Measurements from ENCODE around the gene RMI1.

The RMI1 gene

DNA sequence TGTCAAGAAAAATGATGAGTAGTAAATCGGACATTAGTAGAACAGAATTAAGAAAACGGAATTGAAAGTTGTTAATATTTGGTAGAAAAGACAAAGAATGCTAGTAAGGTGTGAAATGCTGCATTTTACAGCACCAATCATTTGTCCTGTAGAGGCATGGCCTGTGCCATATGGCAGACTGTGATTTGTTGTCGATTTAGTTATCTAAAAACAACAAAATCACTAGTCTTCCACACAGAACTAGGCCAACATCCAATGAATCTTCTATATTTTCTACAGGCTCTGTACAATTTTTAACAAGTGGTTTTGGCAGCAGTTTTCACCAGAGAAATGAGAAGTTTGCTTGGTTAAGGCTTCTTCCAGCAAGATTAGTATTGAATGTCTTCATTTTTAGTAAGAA is 11.0 kb upstream of the RMI1 start:
- DNase-seq (ENCODE audit: low read depth), result no peak

DNA sequence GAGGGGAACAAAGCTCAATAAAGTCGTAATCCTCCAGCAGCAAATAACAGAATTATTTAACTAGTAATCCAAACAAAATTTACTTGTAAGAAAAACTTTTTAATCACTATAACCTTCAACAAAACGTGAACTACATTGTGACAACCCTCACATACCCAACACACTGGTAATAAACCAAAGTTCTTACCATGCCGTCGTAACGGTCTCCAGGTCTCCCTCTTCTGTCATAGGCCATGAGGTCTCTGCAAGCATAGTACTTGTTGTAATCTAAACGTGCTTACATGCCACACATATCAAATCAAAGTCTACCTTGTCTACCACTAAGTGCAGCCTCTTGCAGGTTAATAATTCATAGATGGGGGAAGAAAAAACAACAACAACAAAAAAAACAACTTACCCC is 9.1 kb upstream of the RMI1 start:
- no peak for DNase-seq (ENCODE audit: low read depth)

DNA sequence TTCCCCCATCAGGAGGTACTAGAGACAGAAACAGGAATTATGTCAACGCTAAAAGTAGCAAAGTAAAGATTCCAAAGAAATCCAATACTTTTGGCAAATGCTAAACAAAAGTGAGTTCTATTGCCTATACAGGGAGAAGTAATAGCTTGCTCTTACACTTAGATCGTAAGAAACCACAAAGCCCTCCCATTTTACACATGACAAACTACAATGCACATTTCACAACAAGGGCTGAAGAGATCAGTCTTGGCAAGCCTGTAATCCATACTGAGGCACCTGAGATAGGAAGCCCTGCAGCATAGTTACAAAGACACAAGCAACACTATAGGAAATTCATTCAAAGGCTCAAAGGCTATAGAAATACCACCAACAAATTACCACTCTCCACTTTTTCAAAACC is 8.3 kb upstream of the RMI1 start:
- no peak for DNase-seq (ENCODE audit: low read depth)

DNA sequence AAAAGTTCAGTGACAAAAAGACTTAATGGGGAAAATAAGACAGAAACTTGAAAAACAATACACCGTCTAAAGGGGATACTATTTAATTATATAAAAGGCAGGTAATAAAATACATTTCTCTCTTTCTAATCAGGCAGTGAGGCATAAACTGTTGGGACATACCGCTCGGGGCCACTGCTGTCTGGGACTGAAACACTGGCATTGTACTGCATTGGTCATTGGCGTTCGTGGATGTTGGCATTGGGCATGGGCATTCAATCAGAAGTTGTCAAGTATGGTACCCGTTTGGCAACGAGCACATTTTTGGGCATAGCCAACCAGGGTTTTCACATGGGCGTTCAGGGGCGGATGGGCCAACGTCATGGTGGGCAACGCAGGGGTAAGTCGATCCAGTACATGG is 5.3 kb upstream of the RMI1 start:
- no peak for DNase-seq (ENCODE audit: low read depth)

DNA sequence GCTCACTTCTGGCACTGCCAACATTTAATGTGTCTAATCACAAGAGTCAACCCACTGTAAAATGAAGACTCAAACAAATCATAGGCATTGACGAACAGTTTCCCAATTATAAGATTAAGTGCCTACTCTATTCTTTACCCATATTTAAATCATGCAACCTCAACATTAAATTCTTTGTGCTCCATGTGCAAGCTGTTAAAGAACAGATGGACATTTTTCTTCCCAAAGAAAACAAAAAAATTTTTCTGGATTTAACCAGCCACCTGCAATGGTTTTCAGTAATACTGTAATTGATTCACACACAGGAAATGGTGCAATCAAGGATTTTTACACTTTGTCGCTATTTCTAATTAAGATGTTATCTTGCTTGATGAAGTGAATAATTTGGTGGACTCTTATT is 4.2 kb upstream of the RMI1 start:
- DNase-seq (ENCODE audit: low read depth), result no peak

DNA sequence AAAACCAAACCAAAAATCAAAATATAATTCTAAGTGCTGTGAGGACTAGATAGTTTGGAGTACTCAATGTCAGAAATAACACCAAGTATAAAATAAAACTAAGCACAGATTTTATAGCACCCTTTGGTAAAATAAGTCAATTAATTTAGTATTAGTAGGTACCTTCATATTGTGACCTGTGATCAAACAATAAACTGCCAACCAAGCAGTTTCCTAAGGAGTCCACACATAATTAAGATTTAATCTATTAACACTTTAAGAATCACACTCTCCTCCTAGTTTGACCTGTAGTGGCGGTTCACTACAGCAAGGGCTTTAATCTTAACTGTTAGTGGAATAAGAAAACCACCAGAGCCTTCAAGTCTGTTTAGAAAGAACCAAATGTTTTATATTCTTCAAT is 3.4 kb upstream of the RMI1 start:
- no peak for DNase-seq (ENCODE audit: low read depth)

DNA sequence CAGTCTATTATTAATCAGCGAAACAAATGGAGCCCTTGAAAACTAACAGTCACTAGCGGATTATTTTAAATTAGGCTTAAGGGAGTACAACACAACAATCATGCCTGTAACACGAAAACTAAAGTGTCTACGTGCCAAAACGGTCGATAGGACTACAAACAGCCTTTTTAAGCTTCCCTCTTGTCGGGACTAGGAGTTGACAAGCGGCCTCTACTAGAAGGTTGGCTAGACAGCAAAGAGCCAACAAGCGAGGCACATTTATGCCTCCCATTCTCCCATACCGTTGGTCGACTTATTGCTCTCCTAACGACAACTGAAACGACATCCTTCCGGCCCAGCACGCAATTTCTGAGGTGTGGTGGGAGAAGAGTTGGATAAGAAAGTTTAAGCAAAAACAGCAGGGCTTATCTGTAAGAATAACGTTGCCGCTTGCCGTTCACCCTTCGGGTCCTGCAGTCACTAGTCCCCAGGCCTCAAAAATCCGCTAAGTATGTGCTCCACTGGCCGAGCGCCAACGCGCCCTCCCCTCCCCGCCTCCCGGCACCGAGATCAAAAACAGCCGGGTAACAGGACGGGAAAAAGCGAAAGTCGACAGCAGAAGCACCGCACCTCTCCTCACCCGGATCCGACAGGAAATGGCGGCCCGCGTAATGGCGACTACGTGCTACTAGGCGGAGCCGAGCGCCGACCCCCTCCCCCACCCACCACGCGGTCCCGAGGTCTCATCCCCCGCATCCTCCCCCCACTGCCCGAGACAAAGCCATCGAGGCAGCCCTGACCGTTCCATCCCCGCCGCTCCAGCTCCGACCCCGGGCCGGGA is 1.4 kb upstream of the RMI1 start:
- peak; percentile 85 for DNase-seq (ENCODE audit: low read depth)

DNA sequence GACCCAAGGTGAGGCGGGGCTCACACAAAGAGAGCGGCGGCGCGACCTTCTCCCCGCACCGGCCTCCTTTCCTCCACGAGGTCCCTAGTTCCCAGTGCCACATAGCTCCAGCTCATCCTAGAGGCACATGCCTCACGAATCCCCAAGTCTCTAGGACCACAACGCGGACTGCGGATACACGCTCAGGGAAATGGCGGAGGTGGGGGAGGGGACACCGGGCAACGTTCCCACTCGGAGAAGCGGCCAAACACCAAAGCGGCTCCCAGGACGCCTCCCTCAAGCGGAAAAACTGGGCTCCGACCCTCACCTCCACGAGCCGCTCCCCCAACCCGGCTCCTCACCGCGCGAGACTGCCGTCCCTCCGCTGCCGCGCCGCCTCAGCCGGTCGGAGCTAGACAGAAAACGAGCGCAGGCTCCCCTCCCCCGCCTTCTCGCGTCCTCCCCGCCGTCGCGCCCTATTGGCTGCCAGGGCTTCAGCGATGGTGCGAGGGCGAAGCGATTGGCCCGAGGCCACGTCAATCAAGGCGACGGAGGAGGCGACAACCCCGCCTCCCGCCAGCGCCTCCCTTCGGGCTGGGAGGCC is 702 bp upstream of the RMI1 start, which contains the start of gene HNRNPK:
Gene HNRNPK, minus strand, starts transcription at position 404 of the 583 bp plus-strand sequence. CDS start 1,963 bp downstream, outside the sequence.
- peak; percentile 100 for DNase-seq (ENCODE audit: low read depth)

DNA sequence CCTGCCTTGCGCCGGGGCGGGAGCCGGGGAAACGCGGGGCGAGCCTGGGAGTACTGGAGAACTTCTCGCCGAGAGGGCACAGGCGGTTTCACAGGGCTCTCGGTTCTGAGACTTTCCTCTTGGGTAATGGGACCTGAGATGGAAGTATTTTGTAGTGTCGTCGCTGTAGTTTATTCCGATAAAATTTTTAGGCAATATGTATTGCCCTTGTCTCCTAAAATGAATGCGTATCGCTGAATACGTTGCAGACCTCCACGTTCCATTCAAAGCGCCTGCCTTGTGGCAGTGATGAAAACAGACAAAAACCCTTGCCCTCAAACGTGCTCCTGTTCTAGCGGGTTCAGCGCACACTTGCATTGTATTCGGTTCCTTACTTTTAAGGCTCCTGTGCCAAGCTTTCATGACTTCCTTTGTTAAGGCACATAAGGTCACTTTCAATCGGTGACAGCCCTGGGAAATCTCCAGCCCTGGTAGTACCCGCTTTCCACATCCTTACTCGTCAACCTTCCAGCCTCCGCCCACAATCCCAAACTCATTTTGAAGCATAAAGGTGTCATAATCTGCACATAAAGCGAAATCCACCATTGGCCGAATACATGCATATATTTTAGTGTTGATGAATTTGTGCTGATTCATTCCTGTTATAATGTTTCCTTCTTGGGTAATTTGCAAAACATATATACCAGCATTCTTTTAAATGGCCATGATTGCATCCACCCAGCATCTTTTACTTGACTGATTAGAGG is 694 bp downstream of the RMI1 start:
- no peak for DNase-seq (ENCODE audit: low read depth)

DNA sequence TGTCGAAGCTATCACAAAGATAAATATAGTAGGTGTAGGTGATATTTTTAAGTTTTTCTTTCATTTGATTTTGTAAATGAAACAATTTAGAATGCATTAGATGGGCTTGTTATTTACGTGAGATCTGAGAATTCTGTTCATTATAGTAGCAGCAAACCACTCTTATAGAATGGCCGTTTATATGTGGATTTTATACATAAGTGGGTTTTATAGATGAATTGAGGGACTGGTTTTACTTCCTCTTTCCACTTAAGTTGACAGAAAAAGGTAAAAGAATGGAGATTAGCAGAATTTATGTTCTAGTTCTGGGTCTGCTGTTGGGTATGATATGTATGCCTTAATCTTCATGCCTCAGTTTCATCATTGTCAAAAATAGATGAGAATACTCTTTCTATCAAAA is 5.6 kb downstream of the RMI1 start:
- no peak for DNase-seq (ENCODE audit: low read depth)

DNA sequence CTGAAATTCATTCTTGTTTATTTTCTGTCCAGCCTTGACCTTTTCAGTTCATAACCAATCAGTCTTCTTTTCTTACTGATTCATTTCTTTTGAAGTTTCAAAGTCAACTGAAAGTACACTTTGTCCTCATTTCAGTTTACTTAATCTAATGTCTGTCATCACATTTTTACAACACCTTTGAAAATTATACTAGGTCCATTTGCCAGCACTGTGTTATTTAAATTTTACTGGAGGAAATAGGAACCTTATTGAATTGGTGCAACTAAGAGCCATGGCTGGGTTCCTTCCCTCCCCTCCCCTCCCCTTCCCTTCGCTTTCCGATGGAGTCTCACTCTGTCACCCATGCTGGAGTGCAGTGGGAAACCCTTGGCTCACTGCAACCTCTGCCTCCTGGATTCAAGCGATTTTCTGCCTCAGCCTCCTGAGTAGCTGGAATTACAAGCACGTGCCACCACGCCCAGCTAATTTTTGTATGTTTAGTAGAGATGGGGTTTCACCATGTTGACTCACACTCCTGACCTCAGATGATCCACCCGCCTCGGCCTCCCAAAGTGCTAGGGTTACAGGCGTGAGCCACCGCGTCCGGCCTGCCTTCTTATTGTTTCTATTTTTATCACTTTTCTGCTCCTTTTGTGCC is 6.3 kb downstream of the RMI1 start:
- no peak for DNase-seq (ENCODE audit: low read depth)

DNA sequence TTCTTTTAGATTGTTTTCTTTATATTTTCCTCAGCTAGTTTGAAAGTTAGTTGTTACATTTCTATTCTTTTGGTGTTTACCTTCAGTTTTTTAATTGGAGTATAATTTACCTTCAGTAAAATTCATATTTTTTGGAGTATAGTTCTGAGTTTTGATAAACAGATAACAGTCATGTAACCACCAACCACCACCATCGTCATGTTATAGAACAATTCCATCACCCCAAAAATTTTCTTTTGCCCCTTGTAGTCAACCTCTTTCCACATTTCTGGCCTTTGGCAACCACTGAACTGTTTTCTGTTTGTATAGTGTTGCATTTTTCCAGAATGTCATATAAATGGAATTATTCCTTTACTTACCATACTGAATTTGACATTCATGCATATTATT is 6.8 kb downstream of the RMI1 start:
- DNase-seq (ENCODE audit: low read depth), result no peak

DNA sequence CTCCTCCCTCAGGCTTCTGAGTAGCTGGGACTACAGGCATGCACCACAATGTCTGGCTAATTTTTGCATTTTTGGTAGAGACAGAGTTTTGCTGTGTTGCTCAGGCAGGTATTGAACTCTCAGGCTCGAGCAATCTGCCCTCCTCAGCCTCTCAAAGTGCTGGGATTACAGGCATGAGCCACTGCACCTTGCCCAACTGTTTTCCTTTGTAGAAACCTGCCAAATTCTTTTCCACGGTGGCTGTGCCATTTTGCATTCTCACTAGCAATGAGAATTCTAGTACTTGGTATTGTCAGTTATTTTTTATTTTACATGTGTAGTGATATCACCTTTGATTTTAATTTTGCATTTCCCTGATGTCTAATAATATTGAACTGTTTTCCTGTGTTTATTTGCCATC is 7.8 kb downstream of the RMI1 start:
- DNase-seq (ENCODE audit: low read depth), result no peak

DNA sequence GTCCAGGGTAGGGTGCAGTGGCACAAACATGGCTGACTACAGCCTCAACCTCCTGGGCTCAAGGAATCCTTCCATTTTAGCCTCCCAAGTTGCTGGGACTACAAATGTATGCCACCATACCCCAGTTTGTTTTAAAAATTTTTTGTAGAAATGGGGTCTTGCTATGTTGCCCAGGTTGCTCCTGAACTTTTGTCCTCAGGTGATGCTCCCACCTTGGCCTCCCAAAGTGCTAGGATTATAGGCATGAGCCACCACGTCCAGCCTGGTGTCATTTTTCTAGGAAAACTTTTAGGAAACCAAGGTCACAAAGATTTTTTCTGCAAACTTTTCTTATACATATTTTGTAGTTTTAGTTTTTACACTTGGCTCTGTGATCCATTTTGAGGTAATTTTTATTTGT is 10.8 kb downstream of the RMI1 start:
- DNase-seq (ENCODE audit: low read depth), result no peak

DNA sequence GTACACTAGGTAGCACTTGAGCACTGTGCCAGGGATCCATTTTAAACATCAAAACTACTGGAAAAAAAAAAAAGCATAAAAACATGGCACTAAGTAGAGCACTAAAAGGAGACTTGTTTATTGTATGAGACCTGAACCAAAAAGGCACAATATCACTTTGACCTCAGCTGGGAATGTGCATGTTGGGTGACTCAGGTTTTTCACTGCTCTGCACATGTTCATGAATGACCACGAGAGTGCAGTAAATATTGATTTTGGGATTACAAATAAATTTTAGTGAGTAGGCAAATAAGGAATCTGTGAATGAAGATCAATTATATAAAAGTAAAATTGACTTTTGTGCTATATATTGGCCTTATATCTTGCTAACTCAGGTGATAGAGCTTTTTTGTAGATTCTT is 11.8 kb downstream of the RMI1 start:
- no peak for DNase-seq (ENCODE audit: low read depth)

DNA sequence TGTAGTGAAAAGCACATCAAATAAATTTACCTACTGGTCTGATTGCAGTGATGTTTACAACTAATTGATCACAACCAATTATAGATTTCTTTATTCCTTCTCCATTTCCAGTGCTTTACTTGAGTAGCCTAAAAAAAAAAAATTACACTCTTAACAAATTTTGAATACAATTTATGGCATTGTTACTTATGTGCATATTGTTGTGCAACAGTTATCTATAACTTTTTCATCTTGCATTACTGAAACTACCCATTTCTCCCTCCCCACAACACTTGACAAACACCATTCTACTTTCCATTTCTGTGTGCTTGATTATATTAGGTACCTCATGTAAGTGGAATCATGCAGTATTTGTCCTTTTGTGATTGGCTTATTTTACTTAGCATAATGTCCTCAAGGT is 12.3 kb downstream of the RMI1 start:
- no peak for DNase-seq (ENCODE audit: low read depth)

DNA sequence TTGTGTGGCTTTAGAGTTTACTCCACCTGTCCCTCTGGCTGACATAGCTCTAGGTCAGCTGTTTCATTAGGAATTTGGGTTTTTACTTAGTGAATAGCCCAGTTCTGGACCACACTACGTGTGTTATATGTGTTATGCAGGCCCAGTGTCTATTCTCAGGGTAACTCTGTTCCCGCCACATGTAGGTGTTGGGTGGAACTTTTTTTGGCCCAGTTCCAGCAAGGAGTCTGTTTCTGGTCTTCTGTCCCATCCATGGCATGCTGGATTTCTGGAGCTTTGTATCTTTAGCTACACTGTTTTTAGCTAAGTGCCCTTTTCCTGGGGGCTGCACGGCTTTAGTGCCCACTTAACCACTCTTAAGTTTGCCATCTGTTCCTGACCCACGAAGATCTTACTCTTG is 15.5 kb downstream of the RMI1 start:
- DNase-seq (ENCODE audit: low read depth), result no peak

DNA sequence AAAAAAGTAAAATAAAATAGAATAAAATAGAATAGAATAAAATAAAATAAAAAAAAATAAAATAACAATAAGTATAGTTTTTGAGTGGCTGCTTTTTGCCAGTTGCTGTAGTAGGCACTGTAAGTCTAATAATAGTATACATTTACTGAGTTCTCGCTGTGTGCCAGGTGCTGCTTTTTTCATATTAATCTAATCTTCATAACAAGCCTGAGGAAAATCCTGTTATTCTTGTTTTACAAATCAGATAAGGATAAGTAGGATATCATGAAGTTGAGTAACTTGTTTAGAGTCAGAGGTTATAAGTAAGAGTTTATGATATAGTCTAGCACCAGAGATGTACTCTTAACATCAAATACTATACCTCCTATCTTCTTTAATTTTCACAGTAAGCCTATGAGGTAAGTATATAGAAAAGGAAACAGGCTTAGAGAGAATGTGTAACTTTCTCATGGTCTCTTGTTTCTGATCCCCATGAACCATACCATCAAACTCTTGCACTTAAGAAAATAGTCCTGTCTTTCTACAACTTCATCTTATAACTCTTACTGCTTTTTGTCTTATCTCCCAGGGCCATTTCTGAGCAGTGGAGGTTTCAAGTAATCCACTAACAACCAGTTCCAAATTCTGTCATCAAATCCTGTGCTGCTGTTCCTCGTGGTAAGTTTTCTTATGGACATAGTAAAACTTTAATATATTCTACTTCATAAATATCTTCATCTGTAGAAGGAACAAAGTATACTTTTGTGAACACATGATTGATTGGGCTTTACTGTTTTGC is 18.7 kb downstream of the RMI1 start:
- no peak for DNase-seq (ENCODE audit: low read depth)

DNA sequence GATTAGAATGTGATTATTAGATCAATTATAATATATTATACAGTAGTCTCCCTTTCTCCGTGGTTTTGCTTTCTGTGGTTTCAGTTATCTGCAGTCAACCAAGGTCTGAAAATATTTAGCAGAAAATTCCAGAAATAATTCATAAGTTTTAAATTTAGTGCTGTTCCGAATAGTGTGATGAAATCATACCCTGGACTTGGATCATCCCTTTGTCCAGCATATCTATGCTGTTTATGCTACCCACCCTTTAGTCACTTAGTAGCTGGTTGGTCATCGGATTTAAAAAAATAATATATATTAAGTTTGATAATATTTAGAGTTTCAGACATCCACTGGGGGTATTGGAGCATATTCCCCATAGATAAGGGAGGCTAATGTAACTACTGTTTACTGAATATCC is 19.6 kb downstream of the RMI1 start:
- DNase-seq (ENCODE audit: low read depth), result no peak

DNA sequence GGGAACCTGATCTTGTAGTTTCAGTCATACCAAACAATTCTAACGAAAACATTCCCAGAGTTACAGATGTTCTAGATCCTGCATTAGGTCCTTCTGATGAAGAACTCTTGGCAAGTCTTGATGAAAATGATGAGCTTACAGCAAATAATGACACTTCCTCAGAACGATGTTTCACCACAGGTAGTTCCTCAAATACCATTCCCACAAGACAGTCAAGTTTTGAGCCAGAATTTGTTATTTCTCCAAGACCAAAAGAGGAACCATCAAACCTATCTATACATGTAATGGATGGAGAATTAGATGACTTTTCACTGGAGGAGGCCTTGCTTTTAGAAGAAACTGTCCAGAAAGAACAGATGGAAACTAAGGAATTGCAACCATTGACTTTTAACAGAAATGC is 21.0 kb downstream of the RMI1 start:
- no peak for DNase-seq (ENCODE audit: low read depth)

DNA sequence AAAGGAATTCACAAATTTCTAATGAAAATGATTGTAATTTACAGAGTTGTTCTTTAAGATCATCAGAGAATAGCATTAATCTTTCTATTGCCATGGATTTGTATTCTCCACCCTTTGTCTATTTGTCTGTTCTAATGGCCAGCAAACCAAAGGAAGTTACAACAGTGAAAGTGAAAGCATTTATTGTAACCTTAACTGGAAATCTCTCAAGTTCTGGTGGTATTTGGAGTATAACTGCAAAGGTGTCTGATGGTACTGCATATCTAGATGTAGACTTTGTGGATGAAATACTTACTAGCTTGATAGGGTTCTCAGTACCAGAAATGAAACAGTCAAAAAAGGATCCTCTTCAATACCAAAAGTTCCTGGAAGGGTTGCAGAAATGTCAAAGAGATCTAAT is 21.7 kb downstream of the RMI1 start:
- DNase-seq (ENCODE audit: low read depth), result no peak

DNA sequence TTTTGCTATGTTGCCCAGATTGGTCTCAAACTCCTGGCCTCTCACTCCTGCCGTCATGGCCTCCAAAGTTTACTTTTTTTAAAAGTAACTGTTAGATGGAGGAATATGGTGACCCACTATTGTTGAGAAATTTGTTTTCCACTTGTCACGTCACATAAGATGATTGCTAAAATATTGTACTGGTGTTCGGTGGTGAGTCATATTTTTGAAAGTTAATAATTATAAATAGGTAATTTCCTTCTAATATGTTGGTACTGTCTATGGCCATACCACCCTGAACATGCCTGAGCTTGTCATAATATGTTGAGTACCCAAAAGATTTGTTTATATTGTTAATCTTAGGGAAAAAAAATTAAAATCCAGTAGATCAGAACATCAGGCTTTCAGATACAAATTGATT is 22.6 kb downstream of the RMI1 start:
- DNase-seq (ENCODE audit: low read depth), result no peak
